Measurements from ENCODE around the gene ZFP28.

Gene ZFP28

GRCh38 chr19:56596676-56597075, 57.9 kb downstream of the ZFP28 start:
- H3K27me3 ChIP-seq (replicated peaks; ENCODE audit: control insufficient read depth, insufficient read depth, low read length) = no peaks in the 10 kb centered on the region
- no peak for TF ChIP-seq CTCF (IDR thresholded peaks at IDR 0.05; ENCODE audit: insufficient read depth, low read length, poor library complexity, severe bottlenecking)

GRCh38 chr19:56597696-56598095, 58.9 kb downstream of the ZFP28 start:
- no peak for DNase-seq (ENCODE audit: extremely low read depth, insufficient read length)
- no peak overlapping the region for H3K4me3 ChIP-seq (replicated peaks; ENCODE audit: low read depth, low read length)
- no peaks in the 10 kb centered on the region for H3K27me3 ChIP-seq (replicated peaks; ENCODE audit: control insufficient read depth, insufficient read depth, low read length)
- TF ChIP-seq CTCF (IDR thresholded peaks at IDR 0.05; ENCODE audit: insufficient read depth, low read length, poor library complexity, severe bottlenecking) = no peak
- H3K36me3 ChIP-seq (ENCODE audit: control insufficient read depth, insufficient read depth, low read length) = peaks cover 7% of the 10 kb centered on the region

More at GRCh38 chr19:56596676-56597075, 57.9 kb downstream of the ZFP28 start:
- Histone ChIP-seq H3K4me3 (replicated peaks; ENCODE audit: low read depth, low read length) (no peak overlapping the region), H3K36me3 (ENCODE audit: control insufficient read depth, insufficient read depth, low read length) (peaks cover 7% of the 10 kb centered on the region)
- no peak for DNase-seq (ENCODE audit: extremely low read depth, insufficient read length)

- Histone ChIP-seq H3K27me3 (replicated peaks; ENCODE audit: control insufficient read depth, insufficient read depth, low read length) (no peaks in the 10 kb centered on the region), H3K4me3 (replicated peaks; ENCODE audit: low read depth, low read length) (no peak overlapping the region)
Observed at GRCh38 chr19:56601375-56601774, 62.6 kb downstream of the ZFP28 start.

GRCh38 chr19:56603829-56604228, 65.1 kb downstream of the ZFP28 start:
- peaks cover 5% of the 10 kb centered on the region for H3K36me3 ChIP-seq (ENCODE audit: control insufficient read depth, insufficient read depth, low read length)
- no peak overlapping the region for H3K4me3 ChIP-seq (replicated peaks; ENCODE audit: low read depth, low read length)
- no peak for DNase-seq (ENCODE audit: extremely low read depth, insufficient read length)

More at GRCh38 chr19:56601375-56601774, 62.6 kb downstream of the ZFP28 start:
- H3K36me3 ChIP-seq (ENCODE audit: control insufficient read depth, insufficient read depth, low read length) = peaks cover 7% of the 10 kb centered on the region
- no peak for TF ChIP-seq CTCF (IDR thresholded peaks at IDR 0.05; ENCODE audit: insufficient read depth, low read length, poor library complexity, severe bottlenecking)
- DNase-seq (ENCODE audit: extremely low read depth, insufficient read length) = no peak

More at GRCh38 chr19:56603829-56604228, 65.1 kb downstream of the ZFP28 start:
- no peak for TF ChIP-seq CTCF (IDR thresholded peaks at IDR 0.05; ENCODE audit: insufficient read depth, low read length, poor library complexity, severe bottlenecking)
- H3K27me3 ChIP-seq (replicated peaks; ENCODE audit: control insufficient read depth, insufficient read depth, low read length) = no peaks in the 10 kb centered on the region

All from GM06990 (cell line).